Heart right ventricle (tissue), 16 donors: ENCODE measurements around the gene PEA15. TPM values are rescaled to one million over a fixed set of nuclear protein-coding genes. Genes with fewer than 3 reads are reported as not detected.

Source experiments
- ATAC-seq, 8 donors: fragments of 200-7000 bp; cut with Tn5 transposase; one replicate each; pipeline ENCODE4 v1.9.1; 2020; ENCODE audit warnings: mild to moderate bottlenecking in 8 of 8, moderate library complexity in 8 of 8, moderate number of reproducible peaks in 1 of 8
- DNase-seq, 2 donors: peaks; one replicate each; pipeline ENCODE4 v3.0.0-alpha.2; 2020
- H3K27ac ChIP-seq, 10 donors: fragments of 200-600 bp; sonication (generic) in 2 of 10; one replicate each; pipeline versions ENCODE4 v1.5.0 to v1.8.0; 2020 to 2022; ENCODE audit warnings: mild to moderate bottlenecking in 3 of 10
- H3K27me3 ChIP-seq, 7 donors: fragments of 200-600 bp; one replicate each; pipeline ENCODE4 v1.8.0; 2021 to 2022; ENCODE audit warnings: mild to moderate bottlenecking in 2 of 7
- H3K36me3 ChIP-seq, 9 donors: fragments of 200-600 bp; sonication (generic) in 1 of 9; one replicate each; pipeline versions ENCODE4 v1.5.0 to v1.8.0; 2020 to 2022; ENCODE audit warnings: mild to moderate bottlenecking in 2 of 9
- H3K4me1 ChIP-seq, 9 donors: fragments of 200-600 bp; sonication (generic) in 1 of 9; one replicate each; pipeline versions ENCODE4 v1.5.0 to v1.8.0; 2020 to 2022; ENCODE audit warnings: mild to moderate bottlenecking in 4 of 9
- H3K4me3 ChIP-seq, 10 donors: fragments of 200-600 bp; sonication (generic) in 2 of 10; one replicate each; pipeline versions ENCODE4 v1.5.0 to v1.8.0; 2020 to 2022; ENCODE audit warnings: mild to moderate bottlenecking in 7 of 10, moderate library complexity in 2 of 10
- H3K9me3 ChIP-seq, 11 donors: fragments of 200-600 bp in 10 of 11; sonication (generic) in 2 of 11; one replicate each; pipeline versions ENCODE4 v1.5.0 to v1.8.0; 2013 to 2022; ENCODE audit warnings: mild to moderate bottlenecking in 2 of 11, control low read depth in 1 of 11, moderate library complexity in 1 of 11
- WGBS, 2 donors: extraction: QIAGEN DNeasy Blood & Tissue Kit; methylation state at CpG; one replicate each; pipeline ENCODE4 v1.1.7; 2013; ENCODE audit warnings: inconsistent platforms in 1 of 2; 5-methylcytosine and 5-hydroxymethylcytosine counted together
- intact Hi-C, 10 donors: fragments of 100-400 bp; cut with DNase I; formaldehyde crosslinking; loops; one replicate each; pipeline versions ENCODE4 v1.11.1 to v1.14.2; 2022
- polyA plus RNA-seq, 2 donors: library from polyadenylated mRNA; stranded (reverse); fragments of 200-250 nt; gene quantifications; one replicate each; pipeline ENCODE4 v1.2.3, GENCODE V29; 2013
- total RNA-seq, 10 donors: library from RNA; stranded (reverse); fragmentation: NEBNext Ultra II Directional in 3 of 10; extraction: Animal tissue kit (Norgen Biotek cat#: 25700) in 3 of 10; gene quantifications; one replicate each; pipeline versions ENCODE4 v1.2.1 to v1.2.4, GENCODE V29; 2021 to 2023
- TF ChIP-seq, protein P1 (sequence below), 9 donors: fragments of 200-600 bp; sonication (generic) in 2 of 9; IDR thresholded peaks; one replicate each; pipeline versions ENCODE4 v1.5.0 to v1.8.0; 2021 to 2022; ENCODE audit warnings: antibody characterized with exemption in 9 of 9, mild to moderate bottlenecking in 5 of 9, moderate library complexity in 1 of 9
- donor health status: Arrhythmogenic right ventricular cardiomyopathy.
- donor health status: ischemic (EF 13 %, LVEDD 7.1; RV severe dilation, severe dysfunction).
- donor health status: healthy with polysubstance abuse.
- donor health status: DM: no; HTN: yes; CAD: no.
- donor health status: DM: no; HTN: no; CAD: no.
- donor health status: ischemic (EF 25% LVEDD 6.9; RV normal size, moderate dysfunction).
- donor health status: ischemic (EF 25% LVEDD 5.7; RV mildly dilated, moderate dysfunction).
- donor health status: healthy.
- donor health status: DM: yes; HTN: yes; CAD: no.
- donor health status: Ischemic cardiomyopathy.
- donor health status: ischemic (EF 35%, LVEDD 5.7; RV mildly dilated, moderate dysfunction).
- donor health status: nonischemic (EF 11% LVEDD 7.7; RV severe dilation, severe dysfunction).
- donor health status: DM: yes; HTN: yes; CAD: no.
- donor health status: PGD.
- donor health status: ischemic (EF 29% LVEDD 5.4; RV normal size, mild dysfunction).
- donor health status: nonischemic (EF 23%, LVEDD 6.1; RV moderate dilation, normal function).

Gene PEA15
- total and polyA plus RNA-seq, 12 donors = 213 to 536 (median 271) TPM

DNA sequence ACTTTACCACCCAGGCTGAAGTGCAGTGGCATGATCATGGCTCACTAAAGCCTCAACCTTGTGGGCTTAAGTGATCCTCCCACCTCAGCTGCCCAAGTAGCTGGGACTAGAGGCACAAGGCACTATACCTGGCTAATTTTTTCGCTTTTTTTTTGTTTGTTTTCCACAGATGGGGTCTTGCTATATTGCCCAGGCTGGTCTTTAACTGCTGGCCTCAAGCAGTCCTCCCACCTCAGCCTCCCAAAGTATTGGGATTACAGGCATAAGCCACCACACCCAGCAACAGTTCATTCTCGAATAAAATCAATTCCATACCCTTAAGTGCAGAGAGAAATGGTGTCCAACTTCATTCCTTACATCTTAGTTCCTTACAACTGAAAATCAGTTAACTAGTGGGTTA, 32.4 kb downstream of the PEA15 start:
- no peak for ATAC-seq
- no peak for DNase-seq
- no peak overlapping the region for H3K27ac ChIP-seq
- H3K36me3 ChIP-seq = peaks cover 0 to 100% (median 59%) of the 10 kb centered on the region in 9 donors
- no peak overlapping the region for H3K4me3 ChIP-seq
- H3K4me1 ChIP-seq = peaks cover 0 to 23% (median 2%) of the 10 kb centered on the region in 9 donors
- intact Hi-C loops = loop anchor here in 1 of 10 donors (5.0 kb wide), 1 partner anchor 65 kb away; no protein-coding TSS in a partner anchor
- H3K9me3 ChIP-seq = no peaks in the 10 kb centered on the region
- TF ChIP-seq, protein P1, sequence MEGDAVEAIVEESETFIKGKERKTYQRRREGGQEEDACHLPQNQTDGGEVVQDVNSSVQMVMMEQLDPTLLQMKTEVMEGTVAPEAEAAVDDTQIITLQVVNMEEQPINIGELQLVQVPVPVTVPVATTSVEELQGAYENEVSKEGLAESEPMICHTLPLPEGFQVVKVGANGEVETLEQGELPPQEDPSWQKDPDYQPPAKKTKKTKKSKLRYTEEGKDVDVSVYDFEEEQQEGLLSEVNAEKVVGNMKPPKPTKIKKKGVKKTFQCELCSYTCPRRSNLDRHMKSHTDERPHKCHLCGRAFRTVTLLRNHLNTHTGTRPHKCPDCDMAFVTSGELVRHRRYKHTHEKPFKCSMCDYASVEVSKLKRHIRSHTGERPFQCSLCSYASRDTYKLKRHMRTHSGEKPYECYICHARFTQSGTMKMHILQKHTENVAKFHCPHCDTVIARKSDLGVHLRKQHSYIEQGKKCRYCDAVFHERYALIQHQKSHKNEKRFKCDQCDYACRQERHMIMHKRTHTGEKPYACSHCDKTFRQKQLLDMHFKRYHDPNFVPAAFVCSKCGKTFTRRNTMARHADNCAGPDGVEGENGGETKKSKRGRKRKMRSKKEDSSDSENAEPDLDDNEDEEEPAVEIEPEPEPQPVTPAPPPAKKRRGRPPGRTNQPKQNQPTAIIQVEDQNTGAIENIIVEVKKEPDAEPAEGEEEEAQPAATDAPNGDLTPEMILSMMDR (IDR thresholded peaks at IDR 0.05) = no peak
- no peaks in the 10 kb centered on the region for H3K27me3 ChIP-seq
- 98% methylated on average over 2 of the region's 2 CpGs for WGBS, 2 donors

DNA sequence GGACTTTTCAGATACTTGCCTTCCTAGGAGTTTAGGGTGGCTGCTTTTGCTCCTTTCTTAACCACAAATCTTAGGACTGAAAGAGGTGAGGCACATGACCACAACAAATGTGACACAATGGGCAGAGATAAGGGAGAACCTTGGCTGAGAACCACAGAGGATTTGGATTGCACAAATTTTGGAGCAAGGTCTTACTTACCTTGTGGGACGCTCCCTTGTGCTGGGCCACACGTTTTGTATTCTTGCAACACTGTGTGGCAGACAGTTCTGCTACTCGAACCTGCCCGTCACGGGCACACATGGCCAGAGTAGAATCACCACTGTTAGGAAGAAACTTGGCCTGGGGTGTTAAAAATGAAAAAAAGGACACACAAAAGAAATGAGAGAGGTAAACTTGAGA, 33.2 kb downstream of the PEA15 start:
- 66 to 79% methylated on average over 5 of the region's 5 CpGs for WGBS, 2 donors
- Histone ChIP-seq H3K36me3 (peaks cover 0 to 100% (median 51%) of the 10 kb centered on the region in 9 donors), H3K4me1 (peaks cover 0 to 31% (median 10%) of the 10 kb centered on the region in 9 donors), H3K4me3 (no peak overlapping the region), H3K27me3 (no peaks in the 10 kb centered on the region), H3K27ac (no peak overlapping the region), H3K9me3 (no peaks in the 10 kb centered on the region)
- TF ChIP-seq, protein P1 (IDR thresholded peaks at IDR 0.05) = no peak
- DNase-seq = no peak
- peak in 3 of 8 donors; percentile 23 to 53 (median 43) for ATAC-seq
- intact Hi-C loops = loop anchor here in 1 of 10 donors (5.0 kb wide), 1 partner anchor 66 kb away; no protein-coding TSS in a partner anchor

DNA sequence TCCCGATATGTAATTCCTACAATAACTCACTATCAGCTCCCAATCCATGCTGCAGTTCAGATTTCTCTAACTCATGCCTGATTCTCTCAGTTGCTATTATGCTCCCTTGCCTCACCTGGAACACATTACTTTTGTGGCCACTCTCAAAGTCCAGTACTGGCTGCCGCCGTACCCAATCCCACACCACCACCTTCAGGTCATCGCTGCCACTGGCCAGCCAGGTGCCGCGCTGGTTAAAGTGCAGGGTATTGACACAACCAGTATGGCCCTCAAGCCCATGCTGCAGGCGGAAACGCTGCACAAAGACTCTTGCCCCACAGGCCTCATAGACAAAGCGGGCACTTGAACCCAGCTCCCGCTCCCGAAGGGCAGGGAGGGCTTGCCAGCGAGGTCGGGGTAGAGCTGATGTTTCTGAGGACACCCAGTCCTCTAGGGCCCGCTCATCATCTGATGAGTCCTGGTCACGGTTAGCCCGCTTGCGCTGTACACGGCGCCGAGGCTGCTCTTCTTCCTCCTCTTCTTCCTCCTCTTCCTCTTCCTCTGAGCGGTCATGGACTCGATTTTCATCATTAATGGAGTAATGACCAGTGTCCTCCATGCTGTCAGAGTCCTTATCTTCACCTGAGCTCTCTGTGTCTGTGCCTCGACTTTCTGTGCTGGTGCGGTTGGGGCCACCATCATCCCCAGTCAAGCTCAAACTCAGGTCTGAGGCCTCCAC, 34.6 kb downstream of the PEA15 start:
- H3K4me3 ChIP-seq = no peak overlapping the region
- H3K36me3 ChIP-seq = peaks cover 0 to 96% (median 50%) of the 10 kb centered on the region in 9 donors
- no peaks in the 10 kb centered on the region for H3K27me3 ChIP-seq
- no peak overlapping the region for H3K27ac ChIP-seq
- H3K9me3 ChIP-seq = no peaks in the 10 kb centered on the region
- no peak for DNase-seq
- 94 to 97% methylated on average over 24 of the region's 24 CpGs for WGBS, 2 donors
- intact Hi-C loops = loop anchor here in 2 of 10 donors (5.0 to 10.0 kb wide), 2 partner anchors 45 to 67 kb away; partner anchors contain the start of gene CASQ1 (in 1 of the 2)
- peak in 1 of 8 donors; percentile 29 for ATAC-seq
- TF ChIP-seq, protein P1 (IDR thresholded peaks at IDR 0.05) = no peak
- peaks cover 0 to 41% (median 23%) of the 10 kb centered on the region in 9 donors for H3K4me1 ChIP-seq

DNA sequence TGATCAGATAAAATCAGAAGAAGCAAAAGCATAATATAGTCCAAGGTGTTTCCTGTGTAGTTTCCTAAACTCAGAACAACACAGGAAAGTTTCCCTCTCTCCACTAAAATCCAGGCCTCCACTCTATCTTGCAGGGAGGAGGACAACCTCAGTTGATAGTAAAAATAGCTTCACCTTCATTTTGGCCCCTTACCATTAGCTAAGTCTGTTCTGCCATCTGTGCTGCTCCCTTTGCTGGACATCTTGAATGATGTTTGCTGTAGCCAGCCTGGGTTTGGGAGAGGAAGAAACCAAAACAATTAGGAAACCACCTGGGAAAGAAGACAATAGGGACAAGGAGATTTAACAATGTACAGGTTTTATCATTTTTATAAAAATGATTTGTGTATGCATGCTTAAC, 38.6 kb downstream of the PEA15 start:
- no peak overlapping the region for H3K4me3 ChIP-seq
- intact Hi-C loops = loop anchor here in 1 of 10 donors (10.0 kb wide), 1 partner anchor 49 kb away; the partner anchor contains the start of gene CASQ1
- TF ChIP-seq, protein P1 (IDR thresholded peaks at IDR 0.05) = no peak
- peak overlapping the region in 8 of 10 donors; percentile 12 to 61 (median 50) for H3K27ac ChIP-seq
- no peaks in the 10 kb centered on the region for H3K27me3 ChIP-seq
- H3K36me3 ChIP-seq = peaks cover 0 to 60% (median 19%) of the 10 kb centered on the region in 9 donors
- no peaks in the 10 kb centered on the region for H3K9me3 ChIP-seq
- peak in 2 of 8 donors; percentile 45 for ATAC-seq
- no peak for DNase-seq
- peaks cover 0 to 60% (median 49%) of the 10 kb centered on the region in 9 donors for H3K4me1 ChIP-seq
